HL-60 (cell line): ENCODE measurements around the gene TMPRSS3.

ENCODE experiments used
- TF ChIP-seq, protein P1 (sequence below): IDR thresholded peaks from 2 replicates; pipeline ENCODE4 v1.6.1; 2012; ENCODE audit warnings: low read depth; ENCODE audit not compliant: insufficient replicate concordance
- TF ChIP-seq, protein P2 (sequence below): IDR thresholded peaks from one replicate; pipeline ENCODE4 v1.5.1; 2011; ENCODE audit warnings: low read length, control low read depth, inconsistent platforms; ENCODE audit not compliant: insufficient read depth

GRCh38 chr21:42343556-42343955, 52.3 kb downstream of the TMPRSS3 start:
- TF ChIP-seq, protein P1, sequence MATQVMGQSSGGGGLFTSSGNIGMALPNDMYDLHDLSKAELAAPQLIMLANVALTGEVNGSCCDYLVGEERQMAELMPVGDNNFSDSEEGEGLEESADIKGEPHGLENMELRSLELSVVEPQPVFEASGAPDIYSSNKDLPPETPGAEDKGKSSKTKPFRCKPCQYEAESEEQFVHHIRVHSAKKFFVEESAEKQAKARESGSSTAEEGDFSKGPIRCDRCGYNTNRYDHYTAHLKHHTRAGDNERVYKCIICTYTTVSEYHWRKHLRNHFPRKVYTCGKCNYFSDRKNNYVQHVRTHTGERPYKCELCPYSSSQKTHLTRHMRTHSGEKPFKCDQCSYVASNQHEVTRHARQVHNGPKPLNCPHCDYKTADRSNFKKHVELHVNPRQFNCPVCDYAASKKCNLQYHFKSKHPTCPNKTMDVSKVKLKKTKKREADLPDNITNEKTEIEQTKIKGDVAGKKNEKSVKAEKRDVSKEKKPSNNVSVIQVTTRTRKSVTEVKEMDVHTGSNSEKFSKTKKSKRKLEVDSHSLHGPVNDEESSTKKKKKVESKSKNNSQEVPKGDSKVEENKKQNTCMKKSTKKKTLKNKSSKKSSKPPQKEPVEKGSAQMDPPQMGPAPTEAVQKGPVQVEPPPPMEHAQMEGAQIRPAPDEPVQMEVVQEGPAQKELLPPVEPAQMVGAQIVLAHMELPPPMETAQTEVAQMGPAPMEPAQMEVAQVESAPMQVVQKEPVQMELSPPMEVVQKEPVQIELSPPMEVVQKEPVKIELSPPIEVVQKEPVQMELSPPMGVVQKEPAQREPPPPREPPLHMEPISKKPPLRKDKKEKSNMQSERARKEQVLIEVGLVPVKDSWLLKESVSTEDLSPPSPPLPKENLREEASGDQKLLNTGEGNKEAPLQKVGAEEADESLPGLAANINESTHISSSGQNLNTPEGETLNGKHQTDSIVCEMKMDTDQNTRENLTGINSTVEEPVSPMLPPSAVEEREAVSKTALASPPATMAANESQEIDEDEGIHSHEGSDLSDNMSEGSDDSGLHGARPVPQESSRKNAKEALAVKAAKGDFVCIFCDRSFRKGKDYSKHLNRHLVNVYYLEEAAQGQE, result no peak
- TF ChIP-seq, protein P2, sequence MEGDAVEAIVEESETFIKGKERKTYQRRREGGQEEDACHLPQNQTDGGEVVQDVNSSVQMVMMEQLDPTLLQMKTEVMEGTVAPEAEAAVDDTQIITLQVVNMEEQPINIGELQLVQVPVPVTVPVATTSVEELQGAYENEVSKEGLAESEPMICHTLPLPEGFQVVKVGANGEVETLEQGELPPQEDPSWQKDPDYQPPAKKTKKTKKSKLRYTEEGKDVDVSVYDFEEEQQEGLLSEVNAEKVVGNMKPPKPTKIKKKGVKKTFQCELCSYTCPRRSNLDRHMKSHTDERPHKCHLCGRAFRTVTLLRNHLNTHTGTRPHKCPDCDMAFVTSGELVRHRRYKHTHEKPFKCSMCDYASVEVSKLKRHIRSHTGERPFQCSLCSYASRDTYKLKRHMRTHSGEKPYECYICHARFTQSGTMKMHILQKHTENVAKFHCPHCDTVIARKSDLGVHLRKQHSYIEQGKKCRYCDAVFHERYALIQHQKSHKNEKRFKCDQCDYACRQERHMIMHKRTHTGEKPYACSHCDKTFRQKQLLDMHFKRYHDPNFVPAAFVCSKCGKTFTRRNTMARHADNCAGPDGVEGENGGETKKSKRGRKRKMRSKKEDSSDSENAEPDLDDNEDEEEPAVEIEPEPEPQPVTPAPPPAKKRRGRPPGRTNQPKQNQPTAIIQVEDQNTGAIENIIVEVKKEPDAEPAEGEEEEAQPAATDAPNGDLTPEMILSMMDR, result no peak
